OCI-LY3 (cell line): ENCODE data around the gene PPP1R3G.
A peak's percentile ranks its signal among the peaks of the same experiment; 100 is the strongest.

ENCODE experiments used
- H2AFZ ChIP-seq: fragments of 200-600, 300-600 bp; shearing (Covaris generic); 2 replicates; pipeline ENCODE4 v1.6.0; 2014; ENCODE audit warnings: antibody characterized with exemption, low read depth, low read length
- H3K27ac ChIP-seq: fragments of 200-600, 300-600 bp; sonication (generic); 2 replicates; pipeline ENCODE4 v1.5.1; 2014; ENCODE audit warnings: mild to moderate bottlenecking, low read length, moderate library complexity, mixed read lengths
- H3K27me3 ChIP-seq: fragments of 200-600, 300-600 bp; sonication (generic); 2 replicates; pipeline ENCODE4 v1.6.1; 2014; ENCODE audit warnings: low read depth, low read length, mixed read lengths
- H3K36me3 ChIP-seq: fragments of 200-600, 300-600 bp; sonication (generic); replicated peaks from 2 replicates; pipeline ENCODE3; 2014; ENCODE audit warnings: low read depth, low read length, mixed read lengths
- H3K4me1 ChIP-seq: fragments of 300-600, 200-600 bp; sonication (generic); 2 replicates; pipeline ENCODE4 v1.6.1; 2014; ENCODE audit warnings: low read length, mixed read lengths
- H3K4me2 ChIP-seq: fragments of 200-600, 300-600 bp; sonication (generic); 2 replicates; pipeline ENCODE4 v1.6.1; 2014; ENCODE audit warnings: low read length, mixed read lengths
- H3K4me3 ChIP-seq: fragments of 300-600, 200-600 bp; sonication (generic); 2 replicates; pipeline ENCODE4 v1.5.1; 2014; ENCODE audit warnings: antibody characterized with exemption, mild to moderate bottlenecking, low read length, moderate library complexity
- H3K79me2 ChIP-seq: fragments of 300-600, 200-600 bp; shearing (Covaris generic); 2 replicates; pipeline ENCODE4 v1.6.1; 2014; ENCODE audit warnings: mild to moderate bottlenecking, low read length, mixed read lengths
- H3K9ac ChIP-seq: fragments of 300-600, 200-600 bp; shearing (Covaris generic); 2 replicates; pipeline ENCODE4 v1.6.0; 2014; ENCODE audit warnings: mild to moderate bottlenecking, low read length, moderate library complexity
- H3K9me3 ChIP-seq: fragments of 200-600, 300-600 bp; shearing (Covaris generic); 2 replicates; pipeline ENCODE4 v1.6.1; 2014; ENCODE audit warnings: low read length, mixed read lengths; ENCODE audit not compliant: insufficient read depth
- H4K20me1 ChIP-seq: fragments of 200-600, 300-600 bp; sonication (generic); 2 replicates; pipeline ENCODE4 v1.6.1; 2016; ENCODE audit warnings: low read length, mixed read lengths; ENCODE audit not compliant: insufficient read depth
- CTCF ChIP-seq: fragments of 200-600, 300-600 bp; sonication (generic); IDR thresholded peaks from 2 replicates; pipeline ENCODE4 v1.5.1; 2014; ENCODE audit warnings: antibody characterized with exemption, low read length, low read depth
- EZH2phosphoT487 ChIP-seq: fragments of 200-600 bp; shearing (Covaris generic); IDR thresholded peaks from 2 replicates; pipeline ENCODE4 v1.6.1; 2018; ENCODE audit warnings: antibody characterized with exemption, mixed run types, low read depth

Gene PPP1R3G

GRCh38 chr6:5081955-5082354 lies 3.2 kb upstream of the PPP1R3G start:
- H3K36me3 ChIP-seq: no peaks in the 10 kb centered on the region

GRCh38 chr6:5082487-5083306 lies 2.4 kb upstream of the PPP1R3G start:
- no peak overlapping the region for H3K27ac ChIP-seq
- no peaks in the 10 kb centered on the region for H4K20me1 ChIP-seq
- H2AFZ ChIP-seq: no peak overlapping the region
- no peak overlapping the region for H3K4me2 ChIP-seq
- H3K9ac ChIP-seq: no peak overlapping the region
- no peaks in the 10 kb centered on the region for H3K27me3 ChIP-seq
- no peaks in the 10 kb centered on the region for H3K4me1 ChIP-seq
- no peaks in the 10 kb centered on the region for H3K36me3 ChIP-seq
- H3K9me3 ChIP-seq: no peaks in the 10 kb centered on the region
- no peaks in the 10 kb centered on the region for H3K79me2 ChIP-seq
- no peak for TF ChIP-seq CTCF
- TF ChIP-seq EZH2phosphoT487: no peak
- no peak overlapping the region for H3K4me3 ChIP-seq

More at GRCh38 chr6:5081955-5082354, 3.2 kb upstream of the PPP1R3G start:
- H3K9me3 ChIP-seq: no peaks in the 10 kb centered on the region
- no peaks in the 10 kb centered on the region for H3K27me3 ChIP-seq
- no peaks in the 10 kb centered on the region for H4K20me1 ChIP-seq
- H3K27ac ChIP-seq: no peak overlapping the region
- H3K4me2 ChIP-seq: no peak overlapping the region
- no peak overlapping the region for H3K9ac ChIP-seq
- H2AFZ ChIP-seq: no peak overlapping the region
- no peaks in the 10 kb centered on the region for H3K79me2 ChIP-seq
- TF ChIP-seq CTCF: no peak
- TF ChIP-seq EZH2phosphoT487: no peak
- H3K4me1 ChIP-seq: no peaks in the 10 kb centered on the region
- no peak overlapping the region for H3K4me3 ChIP-seq

- Histone ChIP-seq H2AFZ (no peak overlapping the region), H3K27ac (no peak overlapping the region), H3K9me3 (no peaks in the 10 kb centered on the region), H3K27me3 (no peaks in the 10 kb centered on the region), H3K79me2 (no peaks in the 10 kb centered on the region), H3K4me1 (no peaks in the 10 kb centered on the region), H4K20me1 (no peaks in the 10 kb centered on the region), H3K4me3 (no peak overlapping the region), H3K36me3 (no peaks in the 10 kb centered on the region), H3K4me2 (no peak overlapping the region), H3K9ac (no peak overlapping the region)
- TF ChIP-seq EZH2phosphoT487: no peak
- no peak for TF ChIP-seq CTCF
Measured at GRCh38 chr6:5083307-5083583, 1.9 kb upstream of the PPP1R3G start.

- peak overlapping the region; percentile 82 for H3K4me2 ChIP-seq
- H3K27ac ChIP-seq: no peak overlapping the region
- peak overlapping the region; percentile 72; the same call in 1 of the 2 replicates for H2AFZ ChIP-seq
- no peaks in the 10 kb centered on the region for H4K20me1 ChIP-seq
- H3K9ac ChIP-seq: peak overlapping the region; percentile 64; the same call in 1 of the 2 replicates
- no peak for TF ChIP-seq CTCF
- no peak for TF ChIP-seq EZH2phosphoT487
- H3K27me3 ChIP-seq: no peaks in the 10 kb centered on the region
- H3K79me2 ChIP-seq: no peaks in the 10 kb centered on the region
- no peaks in the 10 kb centered on the region for H3K9me3 ChIP-seq
- peak overlapping the region; percentile 86 for H3K4me3 ChIP-seq
- no peaks in the 10 kb centered on the region for H3K4me1 ChIP-seq
- H3K36me3 ChIP-seq: no peaks in the 10 kb centered on the region
Measured at GRCh38 chr6:5083813-5084359, 1.3 kb upstream of the PPP1R3G start.
